ENCODE data around the gene WDFY3.
A peak's percentile ranks its signal among the peaks of the same experiment; 100 is the strongest.

The WDFY3 gene

GRCh38 chr4:84660606-84661005 lies 305.9 kb downstream of the WDFY3 start:
- Histone ChIP-seq H3K36me3 (ENCODE audit: insufficient read depth, low read length) (no peaks in the 10 kb centered on the region), H3K9ac (ENCODE audit: low read depth, low read length) (no peak overlapping the region), H3K4me1 (ENCODE audit: control insufficient read depth, insufficient read depth, low read length) (no peaks in the 10 kb centered on the region), H3K4me3 (ENCODE audit: low read length) (no peak overlapping the region), H3K4me2 (ENCODE audit: low read length) (no peak overlapping the region), H3K9me3 (replicated peaks; ENCODE audit: low read length) (no peaks in the 10 kb centered on the region), H3K27me3 (ENCODE audit: control insufficient read depth, insufficient read depth, low read length) (no peaks in the 10 kb centered on the region)

GRCh38 chr4:84652478-84652877 lies 314.0 kb downstream of the WDFY3 start:
- no peaks in the 10 kb centered on the region for H3K4me1 ChIP-seq (ENCODE audit: control insufficient read depth, insufficient read depth, low read length)
- no peak overlapping the region for H3K9ac ChIP-seq (ENCODE audit: low read depth, low read length)
- no peaks in the 10 kb centered on the region for H3K9me3 ChIP-seq (replicated peaks; ENCODE audit: low read length)
- no peak overlapping the region for H3K4me3 ChIP-seq (ENCODE audit: low read length)
- no peaks in the 10 kb centered on the region for H3K36me3 ChIP-seq (ENCODE audit: insufficient read depth, low read length)
- no peak overlapping the region for H3K4me2 ChIP-seq (ENCODE audit: low read length)
- H3K27me3 ChIP-seq (ENCODE audit: control insufficient read depth, insufficient read depth, low read length), result no peaks in the 10 kb centered on the region

- no peak overlapping the region for H3K4me3 ChIP-seq (ENCODE audit: low read length)
- no peak overlapping the region for H3K9ac ChIP-seq (ENCODE audit: low read depth, low read length)
- H3K36me3 ChIP-seq (ENCODE audit: insufficient read depth, low read length), result no peaks in the 10 kb centered on the region
- H3K4me1 ChIP-seq (ENCODE audit: control insufficient read depth, insufficient read depth, low read length), result no peaks in the 10 kb centered on the region
- no peaks in the 10 kb centered on the region for H3K27me3 ChIP-seq (ENCODE audit: control insufficient read depth, insufficient read depth, low read length)
- H3K4me2 ChIP-seq (ENCODE audit: low read length), result no peak overlapping the region
- H3K9me3 ChIP-seq (replicated peaks; ENCODE audit: low read length), result no peaks in the 10 kb centered on the region
Observed at GRCh38 chr4:84651499-84651898, 315.0 kb downstream of the WDFY3 start.

- H3K9ac ChIP-seq (ENCODE audit: low read depth, low read length), result no peak overlapping the region
- H3K4me3 ChIP-seq (ENCODE audit: low read length), result no peak overlapping the region
- H3K27me3 ChIP-seq (ENCODE audit: control insufficient read depth, insufficient read depth, low read length), result no peaks in the 10 kb centered on the region
- H3K9me3 ChIP-seq (replicated peaks; ENCODE audit: low read length), result no peaks in the 10 kb centered on the region
- H3K4me1 ChIP-seq (ENCODE audit: control insufficient read depth, insufficient read depth, low read length), result no peaks in the 10 kb centered on the region
- no peak overlapping the region for H3K4me2 ChIP-seq (ENCODE audit: low read length)
- H3K36me3 ChIP-seq (ENCODE audit: insufficient read depth, low read length), result no peaks in the 10 kb centered on the region
Observed at GRCh38 chr4:84648863-84649647, 317.4 kb downstream of the WDFY3 start.

GRCh38 chr4:84648178-84648577 lies 318.3 kb downstream of the WDFY3 start:
- H3K27me3 ChIP-seq (ENCODE audit: control insufficient read depth, insufficient read depth, low read length), result no peaks in the 10 kb centered on the region
- H3K4me2 ChIP-seq (ENCODE audit: low read length), result no peak overlapping the region
- H3K4me3 ChIP-seq (ENCODE audit: low read length), result no peak overlapping the region
- H3K9ac ChIP-seq (ENCODE audit: low read depth, low read length), result no peak overlapping the region
- no peaks in the 10 kb centered on the region for H3K9me3 ChIP-seq (replicated peaks; ENCODE audit: low read length)
- H3K4me1 ChIP-seq (ENCODE audit: control insufficient read depth, insufficient read depth, low read length), result no peaks in the 10 kb centered on the region
- no peaks in the 10 kb centered on the region for H3K36me3 ChIP-seq (ENCODE audit: insufficient read depth, low read length)

- no peaks in the 10 kb centered on the region for H3K4me1 ChIP-seq (ENCODE audit: control insufficient read depth, insufficient read depth, low read length)
- H3K4me2 ChIP-seq (ENCODE audit: low read length), result no peak overlapping the region
- H3K27me3 ChIP-seq (ENCODE audit: control insufficient read depth, insufficient read depth, low read length), result no peaks in the 10 kb centered on the region
- no peaks in the 10 kb centered on the region for H3K36me3 ChIP-seq (ENCODE audit: insufficient read depth, low read length)
- no peak overlapping the region for H3K9ac ChIP-seq (ENCODE audit: low read depth, low read length)
- H3K9me3 ChIP-seq (replicated peaks; ENCODE audit: low read length), result no peaks in the 10 kb centered on the region
- H3K4me3 ChIP-seq (ENCODE audit: low read length), result no peak overlapping the region
Observed at GRCh38 chr4:84647312-84647884, 319.1 kb downstream of the WDFY3 start.

- Histone ChIP-seq H3K36me3 (ENCODE audit: insufficient read depth, low read length) (no peaks in the 10 kb centered on the region), H3K4me2 (ENCODE audit: low read length) (no peak overlapping the region)
Observed at GRCh38 chr4:84644087-84644486, 322.4 kb downstream of the WDFY3 start.

GRCh38 chr4:84639145-84639544 lies 327.3 kb downstream of the WDFY3 start:
- no peak overlapping the region for H3K9ac ChIP-seq (ENCODE audit: low read depth, low read length)
- H3K9me3 ChIP-seq (replicated peaks; ENCODE audit: low read length), result no peaks in the 10 kb centered on the region
- no peaks in the 10 kb centered on the region for H3K36me3 ChIP-seq (ENCODE audit: insufficient read depth, low read length)
- H3K4me2 ChIP-seq (ENCODE audit: low read length), result no peak overlapping the region
- no peaks in the 10 kb centered on the region for H3K27me3 ChIP-seq (ENCODE audit: control insufficient read depth, insufficient read depth, low read length)
- no peak overlapping the region for H3K4me3 ChIP-seq (ENCODE audit: low read length)
- peaks cover 9% of the 10 kb centered on the region for H3K4me1 ChIP-seq (ENCODE audit: control insufficient read depth, insufficient read depth, low read length)

More at GRCh38 chr4:84644087-84644486, 322.4 kb downstream of the WDFY3 start:
- no peaks in the 10 kb centered on the region for H3K27me3 ChIP-seq (ENCODE audit: control insufficient read depth, insufficient read depth, low read length)
- no peak overlapping the region for H3K9ac ChIP-seq (ENCODE audit: low read depth, low read length)
- no peak overlapping the region for H3K4me3 ChIP-seq (ENCODE audit: low read length)
- no peaks in the 10 kb centered on the region for H3K9me3 ChIP-seq (replicated peaks; ENCODE audit: low read length)
- peaks cover under 1% of the 10 kb centered on the region for H3K4me1 ChIP-seq (ENCODE audit: control insufficient read depth, insufficient read depth, low read length)

GRCh38 chr4:84638092-84638491 lies 328.4 kb downstream of the WDFY3 start:
- Histone ChIP-seq H3K9me3 (replicated peaks; ENCODE audit: low read length) (no peaks in the 10 kb centered on the region), H3K4me2 (ENCODE audit: low read length) (no peak overlapping the region), H3K9ac (ENCODE audit: low read depth, low read length) (no peak overlapping the region), H3K27me3 (ENCODE audit: control insufficient read depth, insufficient read depth, low read length) (no peaks in the 10 kb centered on the region), H3K36me3 (ENCODE audit: insufficient read depth, low read length) (no peaks in the 10 kb centered on the region), H3K4me1 (ENCODE audit: control insufficient read depth, insufficient read depth, low read length) (peaks cover 9% of the 10 kb centered on the region), H3K4me3 (ENCODE audit: low read length) (no peak overlapping the region)

- H3K4me2 ChIP-seq (ENCODE audit: low read length), result no peak overlapping the region
- no peaks in the 10 kb centered on the region for H3K9me3 ChIP-seq (replicated peaks; ENCODE audit: low read length)
- no peaks in the 10 kb centered on the region for H3K27me3 ChIP-seq (ENCODE audit: control insufficient read depth, insufficient read depth, low read length)
- H3K36me3 ChIP-seq (ENCODE audit: insufficient read depth, low read length), result no peaks in the 10 kb centered on the region
- peaks cover 22% of the 10 kb centered on the region for H3K4me1 ChIP-seq (ENCODE audit: control insufficient read depth, insufficient read depth, low read length)
- H3K9ac ChIP-seq (ENCODE audit: low read depth, low read length), result no peak overlapping the region
- H3K4me3 ChIP-seq (ENCODE audit: low read length), result no peak overlapping the region
Observed at GRCh38 chr4:84634961-84635360, 331.5 kb downstream of the WDFY3 start.

GRCh38 chr4:84632092-84632491 lies 334.4 kb downstream of the WDFY3 start:
- Histone ChIP-seq H3K9me3 (replicated peaks; ENCODE audit: low read length) (no peaks in the 10 kb centered on the region), H3K36me3 (ENCODE audit: insufficient read depth, low read length) (no peaks in the 10 kb centered on the region), H3K4me3 (ENCODE audit: low read length) (no peak overlapping the region), H3K9ac (ENCODE audit: low read depth, low read length) (no peak overlapping the region), H3K4me1 (ENCODE audit: control insufficient read depth, insufficient read depth, low read length) (peaks cover 20% of the 10 kb centered on the region), H3K27me3 (ENCODE audit: control insufficient read depth, insufficient read depth, low read length) (no peaks in the 10 kb centered on the region), H3K4me2 (ENCODE audit: low read length) (peak overlapping the region; percentile 37)

- H3K4me2 ChIP-seq (ENCODE audit: low read length), result peak overlapping the region; percentile 22
- no peak overlapping the region for H3K4me3 ChIP-seq (ENCODE audit: low read length)
- H3K4me1 ChIP-seq (ENCODE audit: control insufficient read depth, insufficient read depth, low read length), result peaks cover 20% of the 10 kb centered on the region
- H3K9ac ChIP-seq (ENCODE audit: low read depth, low read length), result no peak overlapping the region
- H3K27me3 ChIP-seq (ENCODE audit: control insufficient read depth, insufficient read depth, low read length), result no peaks in the 10 kb centered on the region
- H3K9me3 ChIP-seq (replicated peaks; ENCODE audit: low read length), result no peaks in the 10 kb centered on the region
- H3K36me3 ChIP-seq (ENCODE audit: insufficient read depth, low read length), result no peaks in the 10 kb centered on the region
Observed at GRCh38 chr4:84631573-84631972, 334.9 kb downstream of the WDFY3 start.
